Fibroblast of lung (primary cell): Measurements from ENCODE around the gene RAB1A. TPM values are rescaled to one million over a fixed set of nuclear protein-coding genes. Genes with fewer than 3 reads are reported as not detected.

Experiments
- DNase-seq, 2 donors: peaks; one replicate each; pipeline versions ENCODE4 v3.0.0 to v3.0.0-alpha.2; 2010; ENCODE audit warnings: low read depth in 2 of 2
- H2AFZ ChIP-seq: 2 replicates; pipeline ENCODE4 v1.5.1; 2012; ENCODE audit warnings: low read length, control low read depth, inconsistent platforms
- H3K27ac ChIP-seq: 2 replicates; pipeline ENCODE4 v1.5.1; 2011; ENCODE audit warnings: low read length, control low read depth; ENCODE audit not compliant: insufficient read depth
- H3K27me3 ChIP-seq: 2 replicates; pipeline ENCODE4 v1.5.1; 2011; ENCODE audit warnings: mild to moderate bottlenecking, low read length; ENCODE audit not compliant: control insufficient read depth, insufficient read depth
- H3K36me3 ChIP-seq: 2 replicates; pipeline ENCODE4 v1.5.1; 2011; ENCODE audit warnings: low read length; ENCODE audit not compliant: control insufficient read depth, insufficient read depth
- H3K4me1 ChIP-seq: 2 replicates; pipeline ENCODE4 v1.5.1; 2011; ENCODE audit warnings: low read length; ENCODE audit not compliant: control insufficient read depth, insufficient read depth; ENCODE audit errors: extremely low read depth
- H3K4me2 ChIP-seq: 2 replicates; pipeline ENCODE4 v1.5.1; 2011; ENCODE audit warnings: low read length, control low read depth; ENCODE audit not compliant: insufficient read depth; ENCODE audit errors: extremely low read depth
- H3K4me3 ChIP-seq, 4 experiments: fragments of 200-600 bp in 1 of 4; sonication (generic) in 1 of 4; replicated peaks in 1 of 4; 2 replicates each; pipeline ENCODE4 v1.5.1; 2011 to 2016; ENCODE audit warnings: low read length in 4 of 4, low read depth in 3 of 4, mild to moderate bottlenecking in 3 of 4, control low read depth in 2 of 4, inconsistent platforms in 1 of 4, mixed read lengths in 1 of 4; ENCODE audit not compliant: insufficient read depth in 1 of 4; ENCODE audit errors: control extremely low read depth in 1 of 4
- H3K79me2 ChIP-seq: 2 replicates; pipeline ENCODE4 v1.5.1; 2012; ENCODE audit warnings: mild to moderate bottlenecking, low read length, inconsistent platforms; ENCODE audit not compliant: control insufficient read depth, insufficient read depth
- H3K9ac ChIP-seq: 2 replicates; pipeline ENCODE4 v1.5.1; 2011; ENCODE audit warnings: mild to moderate bottlenecking, low read length, control low read depth; ENCODE audit not compliant: insufficient read depth
- H3K9me3 ChIP-seq: 2 replicates; pipeline ENCODE4 v1.5.1; 2012; ENCODE audit warnings: low read depth, low read length; ENCODE audit not compliant: control insufficient read depth, insufficient read depth
- H4K20me1 ChIP-seq: 2 replicates; pipeline ENCODE4 v1.5.1; 2011; ENCODE audit warnings: low read length; ENCODE audit not compliant: control insufficient read depth, insufficient read depth; ENCODE audit errors: extremely low read depth
- EZH2 ChIP-seq: IDR thresholded peaks from 2 replicates; pipeline ENCODE4 v1.5.1; 2012; ENCODE audit warnings: low read length, control low read depth, mild to moderate bottlenecking; ENCODE audit errors: missing control alignments
- polyA plus RNA-seq, 2 donors: library from polyadenylated mRNA; depleted of rRNA in 1 of 2; stranded (reverse) in 1 of 2; unstranded in 1 of 2; fragments of >200 nt; gene quantifications; 2 replicates each; pipeline ENCODE4 v1.2.1, GENCODE V29; 2011 to 2012; ENCODE audit warnings: missing spikeins in 1 of 2
- total RNA-seq: library from RNA; depleted of rRNA; stranded (reverse); fragments of >200 nt; gene quantifications from 2 replicates; pipeline ENCODE4 v1.2.1, GENCODE V29; 2014
- TF ChIP-seq, protein P1 (sequence below), 2 donors: IDR thresholded peaks in 1 of 2; conservative IDR thresholded peaks in 1 of 2; 1 replicate in 1 of 2; 2 replicates in 1 of 2; pipeline ENCODE4 v1.5.1; 2011 to 2012; ENCODE audit warnings: low read length in 2 of 2, control low read depth in 1 of 2, inconsistent platforms in 1 of 2, low read depth in 1 of 2, mild to moderate bottlenecking in 1 of 2

Gene RAB1A
- total and polyA plus RNA-seq, 2 donors (not counting 1 experiment from before 2014, with no cell fraction given) = 89.8 to 289 TPM

GRCh38 chr2:65057054-65057375 lies 72.9 kb downstream of the RAB1A start:
- Histone ChIP-seq H3K27ac (peak overlapping the region; percentile 24), H3K27me3 (no peaks in the 10 kb centered on the region), H4K20me1 (no peaks in the 10 kb centered on the region), H3K4me1 (peaks cover 5% of the 10 kb centered on the region), H3K79me2 (peaks cover 8% of the 10 kb centered on the region), H3K4me3 (peak overlapping the region; percentile 66 to 73 (median 69)), H3K4me2 (peak overlapping the region; percentile 93), H2AFZ (peak overlapping the region; percentile 60), H3K9me3 (no peaks in the 10 kb centered on the region), H3K36me3 (no peaks in the 10 kb centered on the region), H3K9ac (peak overlapping the region; percentile 68)
- DNase-seq = no peak
- TF ChIP-seq EZH2 = no peak
- TF ChIP-seq, protein P1, sequence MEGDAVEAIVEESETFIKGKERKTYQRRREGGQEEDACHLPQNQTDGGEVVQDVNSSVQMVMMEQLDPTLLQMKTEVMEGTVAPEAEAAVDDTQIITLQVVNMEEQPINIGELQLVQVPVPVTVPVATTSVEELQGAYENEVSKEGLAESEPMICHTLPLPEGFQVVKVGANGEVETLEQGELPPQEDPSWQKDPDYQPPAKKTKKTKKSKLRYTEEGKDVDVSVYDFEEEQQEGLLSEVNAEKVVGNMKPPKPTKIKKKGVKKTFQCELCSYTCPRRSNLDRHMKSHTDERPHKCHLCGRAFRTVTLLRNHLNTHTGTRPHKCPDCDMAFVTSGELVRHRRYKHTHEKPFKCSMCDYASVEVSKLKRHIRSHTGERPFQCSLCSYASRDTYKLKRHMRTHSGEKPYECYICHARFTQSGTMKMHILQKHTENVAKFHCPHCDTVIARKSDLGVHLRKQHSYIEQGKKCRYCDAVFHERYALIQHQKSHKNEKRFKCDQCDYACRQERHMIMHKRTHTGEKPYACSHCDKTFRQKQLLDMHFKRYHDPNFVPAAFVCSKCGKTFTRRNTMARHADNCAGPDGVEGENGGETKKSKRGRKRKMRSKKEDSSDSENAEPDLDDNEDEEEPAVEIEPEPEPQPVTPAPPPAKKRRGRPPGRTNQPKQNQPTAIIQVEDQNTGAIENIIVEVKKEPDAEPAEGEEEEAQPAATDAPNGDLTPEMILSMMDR (conservative IDR thresholded peaks at IDR 0.05 in 1 of 2, IDR thresholded peaks at IDR 0.05 in 1 of 2; ENCODE audit: low read depth in 1 of 2, low read length in 2 of 2) = no peak

- Histone ChIP-seq H3K27ac (peak within 1 kb of the TSS; percentile 24), H3K27me3 (no peaks in the 10 kb centered on the region), H3K9ac (peak within 1 kb of the TSS; percentile 68), H2AFZ (peak within 1 kb of the TSS; percentile 76), H3K36me3 (no peaks in the 10 kb centered on the region), H3K4me3 (peak within 1 kb of the TSS; percentile 66 to 75 (median 69)), H4K20me1 (no peaks in the 10 kb centered on the region), H3K9me3 (no peaks in the 10 kb centered on the region), H3K79me2 (peaks cover 8% of the 10 kb centered on the region), H3K4me1 (peaks cover 5% of the 10 kb centered on the region), H3K4me2 (peak within 1 kb of the TSS; percentile 95)
- peak; percentile 96 to 97 for DNase-seq
- TF ChIP-seq, protein P1 (conservative IDR thresholded peaks at IDR 0.05 in 1 of 2, IDR thresholded peaks at IDR 0.05 in 1 of 2; ENCODE audit: low read depth in 1 of 2, low read length in 2 of 2) = no peak
- no peak for TF ChIP-seq EZH2
Measured at GRCh38 chr2:65056215-65057053, 73.5 kb downstream of the RAB1A start, which contains the start of gene CEP68. Gene CEP68, plus strand, starts transcription at chr2:65056416. Its CDS starts 13,029 bp downstream, at chr2:65069445.

- no peaks in the 10 kb centered on the region for H3K27me3 ChIP-seq
- H4K20me1 ChIP-seq = no peaks in the 10 kb centered on the region
- DNase-seq = no peak
- H2AFZ ChIP-seq = peak overlapping the region; percentile 76
- no peaks in the 10 kb centered on the region for H3K36me3 ChIP-seq
- no peak overlapping the region for H3K27ac ChIP-seq
- peaks cover 5% of the 10 kb centered on the region for H3K4me1 ChIP-seq
- H3K9ac ChIP-seq = peak overlapping the region; percentile 45
- H3K79me2 ChIP-seq = peaks cover 8% of the 10 kb centered on the region
- H3K9me3 ChIP-seq = no peaks in the 10 kb centered on the region
- TF ChIP-seq, protein P1 (conservative IDR thresholded peaks at IDR 0.05 in 1 of 2, IDR thresholded peaks at IDR 0.05 in 1 of 2; ENCODE audit: low read depth in 1 of 2, low read length in 2 of 2) = no peak
- no peak for TF ChIP-seq EZH2
- H3K4me2 ChIP-seq = peak overlapping the region; percentile 95
- peak overlapping the region; percentile 66 to 75 (median 68) for H3K4me3 ChIP-seq
Measured at GRCh38 chr2:65055422-65056214, 74.3 kb downstream of the RAB1A start.
